Measurements from ENCODE around the gene TMEM248.

DNA sequence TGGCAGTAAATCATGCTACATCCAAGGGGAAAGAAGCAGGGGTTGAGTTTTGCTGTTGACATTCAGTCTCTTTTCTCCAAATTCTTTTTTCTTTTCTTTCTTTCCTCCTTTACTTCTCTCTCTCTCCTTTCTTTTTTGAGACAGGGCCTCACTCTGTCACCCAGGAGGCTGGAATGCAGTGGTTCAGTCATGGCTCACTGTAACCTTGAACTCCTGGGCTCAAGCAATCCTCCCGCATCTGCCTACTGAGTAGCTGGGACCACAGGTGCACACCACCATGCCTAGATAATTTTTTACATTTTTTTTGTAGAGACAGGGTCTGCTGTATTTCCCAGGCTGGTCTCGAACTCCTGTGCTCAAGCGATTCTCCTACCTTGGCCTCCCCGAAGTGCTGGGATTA lies 39.2 kb downstream of the TMEM248 start:
- TF ChIP-seq POLR2A (IDR thresholded peaks at IDR 0.05): no peak
- TF ChIP-seq, protein P1, sequence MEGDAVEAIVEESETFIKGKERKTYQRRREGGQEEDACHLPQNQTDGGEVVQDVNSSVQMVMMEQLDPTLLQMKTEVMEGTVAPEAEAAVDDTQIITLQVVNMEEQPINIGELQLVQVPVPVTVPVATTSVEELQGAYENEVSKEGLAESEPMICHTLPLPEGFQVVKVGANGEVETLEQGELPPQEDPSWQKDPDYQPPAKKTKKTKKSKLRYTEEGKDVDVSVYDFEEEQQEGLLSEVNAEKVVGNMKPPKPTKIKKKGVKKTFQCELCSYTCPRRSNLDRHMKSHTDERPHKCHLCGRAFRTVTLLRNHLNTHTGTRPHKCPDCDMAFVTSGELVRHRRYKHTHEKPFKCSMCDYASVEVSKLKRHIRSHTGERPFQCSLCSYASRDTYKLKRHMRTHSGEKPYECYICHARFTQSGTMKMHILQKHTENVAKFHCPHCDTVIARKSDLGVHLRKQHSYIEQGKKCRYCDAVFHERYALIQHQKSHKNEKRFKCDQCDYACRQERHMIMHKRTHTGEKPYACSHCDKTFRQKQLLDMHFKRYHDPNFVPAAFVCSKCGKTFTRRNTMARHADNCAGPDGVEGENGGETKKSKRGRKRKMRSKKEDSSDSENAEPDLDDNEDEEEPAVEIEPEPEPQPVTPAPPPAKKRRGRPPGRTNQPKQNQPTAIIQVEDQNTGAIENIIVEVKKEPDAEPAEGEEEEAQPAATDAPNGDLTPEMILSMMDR (IDR thresholded peaks at IDR 0.05): no peak
